HL-60 (cell line): Measurements from ENCODE around the gene PGAP6.
"Not testable (repeated sequence)": the region's sequence is repeated elsewhere in the genome, so short reads cannot be mapped to it uniquely, and the experiment has no call there.

Source experiments
- DNase-seq, 2 experiments: peaks; one replicate each; pipeline ENCODE4 v3.0.0-alpha.2; 2010 to 2020; ENCODE audit warnings: low read depth in 1 of 2, low spot score in 1 of 2
- H3K27ac ChIP-seq: fragments of 250-450 bp; sonication (Bioruptor Pico); replicated peaks from 2 replicates; pipeline ENCODE4 v1.5.1; 2020; ENCODE audit warnings: mild to moderate bottlenecking, moderate library complexity
- H3K27me3 ChIP-seq: fragments of 250-450 bp; sonication (Bioruptor Pico); 2 replicates; pipeline ENCODE4 v1.5.1; 2021; ENCODE audit warnings: mild to moderate bottlenecking, moderate library complexity; ENCODE audit not compliant: insufficient read depth, poor library complexity, severe bottlenecking
- H3K4me3 ChIP-seq: replicated peaks from 2 replicates; pipeline ENCODE4 v1.5.1; 2011; ENCODE audit warnings: mild to moderate bottlenecking, control low read depth, low read length; ENCODE audit not compliant: insufficient read depth
- GABPA ChIP-seq: IDR thresholded peaks from 2 replicates; pipeline ENCODE4 v1.6.1; 2012; ENCODE audit warnings: low read depth
- POLR2AphosphoS5 ChIP-seq: IDR thresholded peaks from 2 replicates; pipeline ENCODE4 v1.6.1; 2012; ENCODE audit warnings: low read depth
- REST ChIP-seq: IDR thresholded peaks from 2 replicates; pipeline ENCODE4 v1.6.1; 2012; ENCODE audit warnings: low read depth; ENCODE audit not compliant: insufficient replicate concordance
- SPI1 ChIP-seq: IDR thresholded peaks from 2 replicates; pipeline ENCODE4 v1.6.1; 2012; ENCODE audit warnings: low read depth, mild to moderate bottlenecking, borderline replicate concordance
- TF ChIP-seq, protein P1 (sequence below): IDR thresholded peaks from one replicate; pipeline ENCODE4 v1.5.1; 2011; ENCODE audit warnings: low read length, control low read depth, inconsistent platforms; ENCODE audit not compliant: insufficient read depth

Gene PGAP6

DNA sequence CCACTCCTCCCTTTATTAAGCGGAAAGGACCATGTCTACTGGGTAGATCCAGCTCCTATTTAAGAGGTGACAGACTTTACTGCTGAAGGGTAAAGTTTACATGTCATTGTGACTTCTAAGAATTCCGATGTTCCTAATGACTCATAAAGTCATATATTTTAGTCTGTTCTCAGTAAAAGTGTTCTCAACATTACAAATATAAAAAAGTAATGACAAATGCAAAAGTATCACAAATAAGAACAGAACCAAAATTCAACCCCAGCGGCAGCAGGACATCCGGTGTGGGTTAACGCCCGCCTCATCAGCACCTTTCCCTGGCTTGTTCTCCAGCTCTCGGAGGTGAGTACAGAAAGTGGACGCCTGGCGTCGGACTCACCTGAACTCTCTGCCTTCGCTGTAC lies 36.0 kb downstream of the PGAP6 start:
- Histone ChIP-seq H3K27me3 (no peaks in the 10 kb centered on the region), H3K4me3 (no peak overlapping the region), H3K27ac (no peak overlapping the region)
- TF ChIP-seq POLR2AphosphoS5: no peak
- TF ChIP-seq, protein P1, sequence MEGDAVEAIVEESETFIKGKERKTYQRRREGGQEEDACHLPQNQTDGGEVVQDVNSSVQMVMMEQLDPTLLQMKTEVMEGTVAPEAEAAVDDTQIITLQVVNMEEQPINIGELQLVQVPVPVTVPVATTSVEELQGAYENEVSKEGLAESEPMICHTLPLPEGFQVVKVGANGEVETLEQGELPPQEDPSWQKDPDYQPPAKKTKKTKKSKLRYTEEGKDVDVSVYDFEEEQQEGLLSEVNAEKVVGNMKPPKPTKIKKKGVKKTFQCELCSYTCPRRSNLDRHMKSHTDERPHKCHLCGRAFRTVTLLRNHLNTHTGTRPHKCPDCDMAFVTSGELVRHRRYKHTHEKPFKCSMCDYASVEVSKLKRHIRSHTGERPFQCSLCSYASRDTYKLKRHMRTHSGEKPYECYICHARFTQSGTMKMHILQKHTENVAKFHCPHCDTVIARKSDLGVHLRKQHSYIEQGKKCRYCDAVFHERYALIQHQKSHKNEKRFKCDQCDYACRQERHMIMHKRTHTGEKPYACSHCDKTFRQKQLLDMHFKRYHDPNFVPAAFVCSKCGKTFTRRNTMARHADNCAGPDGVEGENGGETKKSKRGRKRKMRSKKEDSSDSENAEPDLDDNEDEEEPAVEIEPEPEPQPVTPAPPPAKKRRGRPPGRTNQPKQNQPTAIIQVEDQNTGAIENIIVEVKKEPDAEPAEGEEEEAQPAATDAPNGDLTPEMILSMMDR: no peak
- no peak for TF ChIP-seq SPI1
- TF ChIP-seq GABPA: no peak
- no peak for TF ChIP-seq REST
- no peak for DNase-seq

- Histone ChIP-seq H3K27ac (peak overlapping the region; percentile 2), H3K4me3 (no peak overlapping the region), H3K27me3 (no peaks in the 10 kb centered on the region)
- TF ChIP-seq POLR2AphosphoS5 (peak; percentile 88), REST (no peak)
- peak in 1 of 2 experiments; percentile 88 for DNase-seq
Observed at GRCh38 chr16:342455-343213, 39.1 kb downstream of the PGAP6 start.

DNA sequence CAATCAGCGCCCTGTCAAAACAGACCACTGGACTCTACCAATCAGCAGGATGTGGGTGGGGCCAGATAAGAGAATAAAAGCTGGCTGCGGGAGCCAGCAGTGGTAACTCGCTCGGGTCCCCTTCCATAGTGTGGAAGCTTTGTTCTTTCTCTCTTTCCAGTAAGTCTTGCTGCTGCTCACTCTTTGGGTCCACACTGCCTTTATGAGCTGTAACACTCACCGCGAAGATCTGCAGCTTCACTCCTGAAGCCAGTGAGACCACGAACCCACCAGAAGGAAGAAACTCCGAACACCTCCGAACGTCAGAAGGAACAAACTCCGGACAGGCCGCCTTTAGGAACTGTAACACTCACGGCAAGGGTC lies 39.8 kb downstream of the PGAP6 start:
- DNase-seq, H3K27ac ChIP-seq, H3K4me3 ChIP-seq, H3K27me3 ChIP-seq: not testable (repeated sequence)

DNA sequence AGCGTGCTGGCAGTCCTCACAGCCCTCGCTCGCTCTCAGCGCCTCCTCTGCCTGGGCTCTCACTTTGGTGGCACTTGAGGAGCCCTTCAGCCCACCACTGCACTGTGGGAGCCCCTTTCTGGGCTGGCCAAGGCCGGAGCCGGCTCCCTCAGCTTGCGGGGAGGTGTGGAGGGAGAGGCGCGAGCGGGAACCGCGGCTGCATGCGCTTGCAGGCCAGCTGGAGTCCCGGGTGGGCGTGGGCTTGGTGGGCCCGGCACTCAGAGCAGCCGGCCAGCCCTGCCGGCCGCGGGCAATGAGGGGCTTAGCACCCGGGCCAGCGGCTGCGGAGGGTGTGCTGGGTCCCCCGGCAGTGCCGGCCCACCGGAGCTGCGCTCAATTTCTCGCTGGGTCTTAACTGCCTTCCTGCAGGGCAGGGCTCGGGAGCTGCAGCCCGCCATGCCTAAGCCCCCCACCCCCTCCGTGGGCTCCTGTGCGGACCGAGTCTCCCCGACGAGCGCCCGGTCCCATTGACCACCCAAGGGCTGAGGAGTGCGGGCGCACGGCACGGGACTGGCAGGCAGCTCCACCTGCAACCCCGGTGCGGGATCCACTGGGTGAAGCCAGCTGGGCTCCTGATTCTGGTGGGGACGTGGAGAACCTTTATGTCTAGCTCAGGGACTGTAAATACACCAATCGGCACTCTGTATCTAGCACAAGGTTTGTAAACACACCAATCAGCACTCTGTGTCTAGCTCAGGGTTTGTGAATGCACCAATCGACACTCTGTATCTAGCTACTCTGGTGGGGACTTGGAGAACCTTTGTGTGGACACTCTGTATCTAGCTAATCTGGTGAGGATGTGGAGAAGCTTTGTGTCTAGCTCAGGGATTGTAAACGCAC lies 40.4 kb downstream of the PGAP6 start:
- H3K27me3 ChIP-seq, DNase-seq, H3K4me3 ChIP-seq: not testable (repeated sequence)
- peak overlapping the region; percentile 94 for H3K27ac ChIP-seq

DNA sequence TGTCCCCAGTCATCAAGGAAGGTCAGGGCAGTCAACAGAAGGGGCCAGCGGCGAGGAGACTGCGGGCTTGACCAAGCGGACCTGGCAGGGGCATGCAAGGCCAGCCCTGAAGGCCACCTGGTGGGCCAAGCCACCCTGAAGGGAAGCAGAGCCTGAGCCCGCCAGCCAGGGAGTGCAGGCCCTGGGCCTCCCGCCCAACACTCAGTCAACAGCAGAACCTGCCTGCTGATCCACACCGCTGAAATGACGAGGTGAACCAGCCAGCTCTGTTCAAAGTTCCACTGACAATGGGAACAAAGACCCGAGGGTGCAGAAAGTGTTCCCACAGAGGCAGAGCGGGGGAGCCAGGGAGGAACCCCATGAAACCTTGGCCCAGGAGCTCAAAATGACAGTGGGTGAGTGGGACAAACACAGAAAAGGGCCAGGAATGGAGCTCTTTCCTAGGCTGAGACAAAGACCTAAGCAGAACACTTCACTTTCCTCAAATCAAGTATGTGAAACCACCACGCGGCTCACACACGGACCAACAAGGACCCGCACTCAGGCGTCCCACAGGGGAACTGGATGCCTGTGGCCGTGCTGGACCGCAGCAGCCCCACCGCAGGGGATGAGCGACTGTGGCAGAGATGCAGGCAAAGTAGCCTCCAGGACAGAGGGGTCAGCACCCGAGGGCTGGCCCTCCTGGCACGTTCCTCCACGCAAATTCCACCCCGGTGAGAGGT lies 41.2 kb downstream of the PGAP6 start:
- peak overlapping the region; percentile 94 for H3K27ac ChIP-seq
- TF ChIP-seq, protein P1: no peak
- TF ChIP-seq SPI1 (no peak), GABPA (no peak), POLR2AphosphoS5 (no peak), REST (no peak)
- no peak overlapping the region for H3K4me3 ChIP-seq
- DNase-seq: no peak
- H3K27me3 ChIP-seq: no peaks in the 10 kb centered on the region
